ENCODE measurements around the gene HMX1.

DNA sequence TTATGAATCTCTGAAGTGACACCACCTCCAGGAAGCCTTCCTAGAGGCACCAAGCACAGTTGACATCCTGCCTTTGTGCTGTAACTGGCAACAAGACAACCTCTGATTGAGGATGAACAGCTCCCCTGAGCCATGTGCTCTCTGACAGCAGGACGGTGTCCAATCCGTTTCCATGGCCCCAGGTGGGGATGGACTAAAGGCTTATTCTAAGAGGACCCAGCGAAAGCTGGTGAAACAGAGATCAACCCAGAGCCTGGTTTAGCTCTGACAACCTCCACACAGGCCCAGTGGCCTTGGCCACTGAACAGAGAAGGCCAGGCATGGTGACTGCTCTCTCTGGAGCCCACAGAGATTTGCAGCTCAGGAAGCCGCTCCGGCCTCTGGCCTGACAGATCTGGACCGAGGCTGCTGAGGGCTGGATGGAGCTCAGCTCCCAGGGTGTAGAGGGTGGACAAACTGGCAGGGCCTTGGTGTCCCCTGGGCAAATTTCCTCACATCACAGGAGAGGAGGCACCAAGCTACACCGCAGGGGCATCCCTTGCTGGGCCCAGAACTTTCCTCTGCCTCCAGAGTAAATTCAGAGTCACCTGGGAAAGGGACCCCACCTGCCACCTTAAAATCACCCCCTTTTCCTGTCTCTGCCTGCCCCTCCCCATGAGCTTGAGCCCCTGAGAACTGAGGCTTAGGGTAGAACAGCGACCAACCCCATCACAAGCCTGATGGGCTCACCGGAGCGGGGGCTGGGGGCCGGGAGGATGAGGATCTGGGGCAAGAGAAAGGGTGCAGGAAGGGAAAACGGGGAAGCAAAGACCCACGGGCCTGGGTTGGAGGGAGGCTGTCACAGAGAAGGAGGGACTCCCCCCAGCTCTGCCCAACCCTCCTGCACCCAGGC lies 40.2 kb downstream of the HMX1 start:
- TF ChIP-seq, protein P1, sequence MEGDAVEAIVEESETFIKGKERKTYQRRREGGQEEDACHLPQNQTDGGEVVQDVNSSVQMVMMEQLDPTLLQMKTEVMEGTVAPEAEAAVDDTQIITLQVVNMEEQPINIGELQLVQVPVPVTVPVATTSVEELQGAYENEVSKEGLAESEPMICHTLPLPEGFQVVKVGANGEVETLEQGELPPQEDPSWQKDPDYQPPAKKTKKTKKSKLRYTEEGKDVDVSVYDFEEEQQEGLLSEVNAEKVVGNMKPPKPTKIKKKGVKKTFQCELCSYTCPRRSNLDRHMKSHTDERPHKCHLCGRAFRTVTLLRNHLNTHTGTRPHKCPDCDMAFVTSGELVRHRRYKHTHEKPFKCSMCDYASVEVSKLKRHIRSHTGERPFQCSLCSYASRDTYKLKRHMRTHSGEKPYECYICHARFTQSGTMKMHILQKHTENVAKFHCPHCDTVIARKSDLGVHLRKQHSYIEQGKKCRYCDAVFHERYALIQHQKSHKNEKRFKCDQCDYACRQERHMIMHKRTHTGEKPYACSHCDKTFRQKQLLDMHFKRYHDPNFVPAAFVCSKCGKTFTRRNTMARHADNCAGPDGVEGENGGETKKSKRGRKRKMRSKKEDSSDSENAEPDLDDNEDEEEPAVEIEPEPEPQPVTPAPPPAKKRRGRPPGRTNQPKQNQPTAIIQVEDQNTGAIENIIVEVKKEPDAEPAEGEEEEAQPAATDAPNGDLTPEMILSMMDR (IDR thresholded peaks at IDR 0.05): no peak
- TF ChIP-seq EP300 (IDR thresholded peaks at IDR 0.05) (no peak), POLR2AphosphoS5 (IDR thresholded peaks at IDR 0.05) (no peak)
